HepG2 (cell line): ENCODE measurements around the gene MBNL3. TPM values are rescaled to one million over a fixed set of nuclear protein-coding genes. Genes with fewer than 3 reads are reported as not detected.

Source experiments
- AGO2 ChIP-seq: fragments of 200-400 bp; formaldehyde crosslinking; optimal IDR thresholded peaks from 2 replicates; pipeline ENCODE3; 2017; ENCODE audit warnings: mild to moderate bottlenecking, low read depth, low read length, moderate library complexity
- AHR ChIP-seq: IDR thresholded peaks from 2 replicates; pipeline ENCODE4 v1.6.1; 2018; ENCODE audit warnings: missing genetic modification reagents, missing compliant biosample characterization
- ATM ChIP-seq: fragments of 450-650 bp; IDR thresholded peaks from 2 replicates; pipeline ENCODE4 v1.7.1; 2017; ENCODE audit warnings: mild to moderate bottlenecking, borderline replicate concordance
- CBX1 ChIP-seq: IDR thresholded peaks from one replicate; pipeline ENCODE4 v1.6.1; 2016; ENCODE audit warnings: antibody characterized with exemption, low read depth
- CHD4 ChIP-seq: fragments of 200-600 bp; sonication (generic); IDR thresholded peaks from 2 replicates; pipeline ENCODE4 v1.7.0; 2017; ENCODE audit warnings: mild to moderate bottlenecking, low read length, borderline replicate concordance
- HHEX ChIP-seq: IDR thresholded peaks from 2 replicates; pipeline ENCODE4 v1.6.1; 2016; ENCODE audit warnings: control low read depth
- HOXA7 ChIP-seq: sonication (generic); formaldehyde crosslinking; IDR thresholded peaks from 2 replicates; pipeline ENCODE4 v1.8.1; 2022; ENCODE audit warnings: mild to moderate bottlenecking, missing genetic modification reagents, moderate library complexity
- KMT2B ChIP-seq: IDR thresholded peaks from 2 replicates; pipeline ENCODE4 v1.6.1; 2016; ENCODE audit warnings: missing genetic modification reagents, missing compliant biosample characterization
- MAFF ChIP-seq: IDR thresholded peaks from 2 replicates; pipeline ENCODE4 v1.6.1; 2011; ENCODE audit warnings: low read depth, low read length, improper control_type of control experiment
- PITX1 ChIP-seq: sonication (generic); formaldehyde crosslinking; IDR thresholded peaks from 2 replicates; pipeline ENCODE4 v1.5.1; 2020; ENCODE audit warnings: mild to moderate bottlenecking, missing genetic modification reagents
- SNAI1 ChIP-seq: sonication (generic); formaldehyde crosslinking; IDR thresholded peaks from 2 replicates; pipeline ENCODE4 v1.5.0; 2020; ENCODE audit warnings: mild to moderate bottlenecking, missing genetic modification reagents, borderline replicate concordance
- SP1 ChIP-seq, 2 experiments: fragments of 450-650 bp in 1 of 2; sonication (generic) in 1 of 2; formaldehyde crosslinking in 1 of 2; IDR thresholded peaks; 2 replicates each; pipeline versions ENCODE4 v1.4.0 to v1.6.1; 2016 to 2020; ENCODE audit warnings: missing genetic modification reagents in 1 of 2
- SYNCRIP ChIP-seq: fragments of 200-400 bp; formaldehyde crosslinking; IDR thresholded peaks from 2 replicates; pipeline ENCODE4 v1.6.1; 2018; ENCODE audit warnings: mild to moderate bottlenecking, low read depth, low read length; ENCODE audit not compliant: insufficient read depth
- WIZ ChIP-seq: sonication (generic); formaldehyde crosslinking; IDR thresholded peaks from 2 replicates; pipeline ENCODE4 v1.5.1; 2020; ENCODE audit warnings: mild to moderate bottlenecking, missing genetic modification reagents
- ZNF552 ChIP-seq: sonication (generic); formaldehyde crosslinking; IDR thresholded peaks from 2 replicates; pipeline ENCODE4 v1.9.0; 2022; ENCODE audit warnings: missing genetic modification reagents, mild to moderate bottlenecking, borderline replicate concordance
- polyA plus RNA-seq, 8 experiments: library from polyadenylated mRNA; depleted of rRNA in 3 of 8; stranded (reverse) in 7 of 8; unstranded in 1 of 8; fragments of >200 nt; fragmentation: Illumina TruSeq in 4 of 8; extraction: Trizol in 4 of 8; gene quantifications; 2 replicates each; pipeline versions ENCODE4 v1.2.1 to v1.2.3, GENCODE V29; 2011 to 2016; ENCODE audit warnings: low read depth in 4 of 8, missing spikeins in 1 of 8, mixed read lengths in 1 of 8; ENCODE audit not compliant: insufficient read depth in 1 of 8
- total RNA-seq, 5 experiments: library from RNA; depleted of rRNA; stranded (reverse); fragments of >200 nt; fragmentation: Illumina TruSeq; extraction: Trizol; gene quantifications; 2 replicates each; pipeline ENCODE4 v1.2.3, GENCODE V29; 2016; ENCODE audit warnings: low read depth in 1 of 5
- TF ChIP-seq, protein P1 (sequence below), 2 experiments: fragments of 450-650 bp in 1 of 2; sonication (generic) in 1 of 2; formaldehyde crosslinking in 1 of 2; IDR thresholded peaks; 2 replicates each; pipeline versions ENCODE4 v1.6.1 to v1.8.0; 2016 to 2022; ENCODE audit warnings: antibody characterized with exemption in 1 of 2, mild to moderate bottlenecking in 1 of 2, missing genetic modification reagents in 1 of 2
- TF ChIP-seq, protein P2 (sequence below): sonication (generic); formaldehyde crosslinking; IDR thresholded peaks from 2 replicates; pipeline ENCODE4 v1.4.0; 2020; ENCODE audit warnings: missing genetic modification reagents
- TF ChIP-seq, protein P3 (sequence below): sonication (generic); formaldehyde crosslinking; IDR thresholded peaks from 2 replicates; pipeline ENCODE4 v1.4.0; 2020; ENCODE audit warnings: missing genetic modification reagents, low read depth, mild to moderate bottlenecking, borderline replicate concordance
- TF ChIP-seq, protein P4 (sequence below): sonication (generic); formaldehyde crosslinking; IDR thresholded peaks from 2 replicates; pipeline ENCODE4 v1.4.0; 2020; ENCODE audit warnings: missing genetic modification reagents; ENCODE audit errors: not compliant biosample characterization

MBNL3 gene
- total and polyA plus RNA-seq, 2 of the 13 experiments (the other 11 are each of a cell fraction or from before 2014, with no cell fraction given), result 155 to 257 TPM

DNA sequence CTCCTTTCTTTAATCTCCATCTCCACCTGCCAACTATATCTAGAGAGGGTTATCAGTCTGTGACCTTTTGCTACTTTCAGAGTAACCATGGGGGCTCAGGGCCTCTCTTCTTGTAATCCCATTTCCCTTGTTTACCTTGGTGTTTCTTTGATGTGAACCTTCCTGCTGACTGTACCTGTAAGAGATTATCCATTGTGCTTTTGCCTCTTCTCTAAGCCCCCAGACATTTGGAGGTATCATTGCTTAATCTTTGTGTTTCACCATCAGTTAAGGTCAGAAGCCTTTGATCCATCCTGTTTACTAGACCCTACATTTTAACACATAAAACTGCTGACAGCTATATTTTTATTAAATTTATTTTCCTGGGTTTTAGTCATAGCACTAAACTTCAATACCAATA, 157.8 kb downstream of the MBNL3 start (continued):
- TF ChIP-seq, protein P1, sequence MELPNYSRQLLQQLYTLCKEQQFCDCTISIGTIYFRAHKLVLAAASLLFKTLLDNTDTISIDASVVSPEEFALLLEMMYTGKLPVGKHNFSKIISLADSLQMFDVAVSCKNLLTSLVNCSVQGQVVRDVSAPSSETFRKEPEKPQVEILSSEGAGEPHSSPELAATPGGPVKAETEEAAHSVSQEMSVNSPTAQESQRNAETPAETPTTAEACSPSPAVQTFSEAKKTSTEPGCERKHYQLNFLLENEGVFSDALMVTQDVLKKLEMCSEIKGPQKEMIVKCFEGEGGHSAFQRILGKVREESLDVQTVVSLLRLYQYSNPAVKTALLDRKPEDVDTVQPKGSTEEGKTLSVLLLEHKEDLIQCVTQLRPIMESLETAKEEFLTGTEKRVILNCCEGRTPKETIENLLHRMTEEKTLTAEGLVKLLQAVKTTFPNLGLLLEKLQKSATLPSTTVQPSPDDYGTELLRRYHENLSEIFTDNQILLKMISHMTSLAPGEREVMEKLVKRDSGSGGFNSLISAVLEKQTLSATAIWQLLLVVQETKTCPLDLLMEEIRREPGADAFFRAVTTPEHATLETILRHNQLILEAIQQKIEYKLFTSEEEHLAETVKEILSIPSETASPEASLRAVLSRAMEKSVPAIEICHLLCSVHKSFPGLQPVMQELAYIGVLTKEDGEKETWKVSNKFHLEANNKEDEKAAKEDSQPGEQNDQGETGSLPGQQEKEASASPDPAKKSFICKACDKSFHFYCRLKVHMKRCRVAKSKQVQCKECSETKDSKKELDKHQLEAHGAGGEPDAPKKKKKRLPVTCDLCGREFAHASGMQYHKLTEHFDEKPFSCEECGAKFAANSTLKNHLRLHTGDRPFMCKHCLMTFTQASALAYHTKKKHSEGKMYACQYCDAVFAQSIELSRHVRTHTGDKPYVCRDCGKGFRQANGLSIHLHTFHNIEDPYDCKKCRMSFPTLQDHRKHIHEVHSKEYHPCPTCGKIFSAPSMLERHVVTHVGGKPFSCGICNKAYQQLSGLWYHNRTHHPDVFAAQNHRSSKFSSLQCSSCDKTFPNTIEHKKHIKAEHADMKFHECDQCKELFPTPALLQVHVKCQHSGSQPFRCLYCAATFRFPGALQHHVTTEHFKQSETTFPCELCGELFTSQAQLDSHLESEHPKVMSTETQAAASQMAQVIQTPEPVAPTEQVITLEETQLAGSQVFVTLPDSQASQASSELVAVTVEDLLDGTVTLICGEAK (IDR thresholded peaks at IDR 0.05), result no peak
- TF ChIP-seq, protein P1 (CRISPR knock-in tag; IDR thresholded peaks at IDR 0.05), result no peak; the same call in 1 of the 2 replicates
- TF ChIP-seq KMT2B (0 out of 2 replicates have a peak, but pooled peaks have one; percentile 21), SYNCRIP (no peak), SP1 (IDR thresholded peaks at IDR 0.05) (no peak), SP1 (CRISPR knock-in tag; IDR thresholded peaks at IDR 0.05) (no peak), MAFF (peak; percentile 89), AGO2 (no peak), CBX1 (no peak), HOXA7 (CRISPR knock-in tag) (no peak), CHD4 (no peak), ZNF552 (CRISPR knock-in tag) (no peak), HHEX (CRISPR knock-in tag) (peak; percentile 79), SNAI1 (CRISPR knock-in tag) (peak; percentile 77; the same call in 1 of the 2 replicates), ATM (no peak), WIZ (CRISPR knock-in tag) (no peak), PITX1 (CRISPR knock-in tag) (peak; percentile 98), AHR (CRISPR knock-in tag) (no peak)
- TF ChIP-seq, protein P2, sequence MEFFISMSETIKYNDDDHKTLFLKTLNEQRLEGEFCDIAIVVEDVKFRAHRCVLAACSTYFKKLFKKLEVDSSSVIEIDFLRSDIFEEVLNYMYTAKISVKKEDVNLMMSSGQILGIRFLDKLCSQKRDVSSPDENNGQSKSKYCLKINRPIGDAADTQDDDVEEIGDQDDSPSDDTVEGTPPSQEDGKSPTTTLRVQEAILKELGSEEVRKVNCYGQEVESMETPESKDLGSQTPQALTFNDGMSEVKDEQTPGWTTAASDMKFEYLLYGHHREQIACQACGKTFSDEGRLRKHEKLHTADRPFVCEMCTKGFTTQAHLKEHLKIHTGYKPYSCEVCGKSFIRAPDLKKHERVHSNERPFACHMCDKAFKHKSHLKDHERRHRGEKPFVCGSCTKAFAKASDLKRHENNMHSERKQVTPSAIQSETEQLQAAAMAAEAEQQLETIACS, result no peak
- TF ChIP-seq, protein P3, sequence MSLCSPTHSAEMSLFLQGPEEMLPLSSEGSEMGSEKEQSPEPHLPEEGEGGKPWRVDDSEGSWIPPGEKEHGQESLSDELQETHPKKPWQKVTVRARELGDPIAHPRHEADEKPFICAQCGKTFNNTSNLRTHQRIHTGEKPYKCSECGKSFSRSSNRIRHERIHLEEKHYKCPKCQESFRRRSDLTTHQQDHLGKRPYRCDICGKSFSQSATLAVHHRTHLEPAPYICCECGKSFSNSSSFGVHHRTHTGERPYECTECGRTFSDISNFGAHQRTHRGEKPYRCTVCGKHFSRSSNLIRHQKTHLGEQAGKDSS (CRISPR knock-in tag), result 0 out of 2 replicates have a peak, but pooled peaks have one; percentile 36
- TF ChIP-seq, protein P4, sequence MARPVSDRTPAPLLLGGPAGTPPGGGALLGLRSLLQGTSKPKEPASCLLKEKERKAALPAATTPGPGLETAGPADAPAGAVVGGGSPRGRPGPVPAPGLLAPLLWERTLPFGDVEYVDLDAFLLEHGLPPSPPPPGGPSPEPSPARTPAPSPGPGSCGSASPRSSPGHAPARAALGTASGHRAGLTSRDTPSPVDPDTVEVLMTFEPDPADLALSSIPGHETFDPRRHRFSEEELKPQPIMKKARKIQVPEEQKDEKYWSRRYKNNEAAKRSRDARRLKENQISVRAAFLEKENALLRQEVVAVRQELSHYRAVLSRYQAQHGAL (CRISPR knock-in tag), result no peak
